Osteocyte (in vitro differentiated cells): ENCODE results near the gene LRBA. TPM values are rescaled to one million over a fixed set of nuclear protein-coding genes. Genes with fewer than 3 reads are reported as not detected.

Source experiments
- DNase-seq: peaks from one replicate; pipeline ENCODE4 v3.0.0; 2021; ENCODE audit warnings: mixed read lengths; ENCODE audit not compliant: unreplicated experiment; ENCODE audit errors: extremely low spot score
- H3K27ac Mint-ChIP-seq: one replicate; pipeline ENCODE4 v1.8.0; 2021; ENCODE audit warnings: mild to moderate bottlenecking, mixed read lengths; ENCODE audit not compliant: unreplicated experiment
- H3K27me3 Mint-ChIP-seq: one replicate; pipeline ENCODE4 v1.8.0; 2021; ENCODE audit warnings: mixed read lengths; ENCODE audit not compliant: unreplicated experiment
- H3K36me3 Mint-ChIP-seq: one replicate; pipeline ENCODE4 v1.8.0; 2021; ENCODE audit warnings: mixed read lengths; ENCODE audit not compliant: unreplicated experiment
- H3K4me1 Mint-ChIP-seq: one replicate; pipeline ENCODE4 v1.8.0; 2021; ENCODE audit warnings: mixed read lengths; ENCODE audit not compliant: unreplicated experiment
- H3K4me3 Mint-ChIP-seq: one replicate; pipeline ENCODE4 v1.8.0; 2021; ENCODE audit warnings: mild to moderate bottlenecking, moderate library complexity, mixed read lengths; ENCODE audit not compliant: unreplicated experiment
- H3K9me3 Mint-ChIP-seq: one replicate; pipeline ENCODE4 v1.8.0; 2021; ENCODE audit warnings: mixed read lengths; ENCODE audit not compliant: unreplicated experiment
- total RNA-seq: library from RNA; stranded (reverse); gene quantifications from 2 replicates; pipeline ENCODE4 v1.2.1, GENCODE V29; 2021
- TF ChIP-seq, protein P1 (sequence below): fragments of 200-600 bp; sonication (generic); IDR thresholded peaks from 2 replicates; pipeline ENCODE4 v1.5.0; 2021; ENCODE audit warnings: antibody characterized with exemption, mild to moderate bottlenecking, moderate library complexity

LRBA gene
- total RNA-seq, 1 donor from 2014 or later: 40.8 TPM

DNA sequence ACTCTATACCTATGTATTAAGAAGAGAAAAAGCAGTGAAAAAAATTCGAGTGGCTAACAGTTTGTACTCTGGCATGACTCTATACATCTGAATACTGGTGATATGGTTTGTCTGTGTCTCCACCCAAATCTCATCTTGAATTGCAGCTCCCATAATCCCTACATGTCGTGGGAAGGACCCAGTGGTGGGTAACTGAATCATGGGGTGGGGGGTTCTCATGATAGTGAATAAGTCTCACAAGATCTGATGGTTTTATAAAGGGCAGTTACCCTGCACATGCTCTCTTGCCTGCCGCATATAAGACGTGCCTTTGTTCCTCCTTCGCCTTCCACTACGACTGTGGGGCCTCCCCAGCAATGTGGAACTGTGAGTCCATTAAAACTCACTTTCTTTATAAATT, 70.4 kb downstream of the LRBA start:
- Mint-ChIP-seq H3K27me3 (no peaks in the 10 kb centered on the region), H3K36me3 (no peaks in the 10 kb centered on the region), H3K27ac (no peak overlapping the region), H3K4me3 (no peak overlapping the region), H3K9me3 (no peaks in the 10 kb centered on the region), H3K4me1 (peaks cover 4% of the 10 kb centered on the region)
- TF ChIP-seq, protein P1, sequence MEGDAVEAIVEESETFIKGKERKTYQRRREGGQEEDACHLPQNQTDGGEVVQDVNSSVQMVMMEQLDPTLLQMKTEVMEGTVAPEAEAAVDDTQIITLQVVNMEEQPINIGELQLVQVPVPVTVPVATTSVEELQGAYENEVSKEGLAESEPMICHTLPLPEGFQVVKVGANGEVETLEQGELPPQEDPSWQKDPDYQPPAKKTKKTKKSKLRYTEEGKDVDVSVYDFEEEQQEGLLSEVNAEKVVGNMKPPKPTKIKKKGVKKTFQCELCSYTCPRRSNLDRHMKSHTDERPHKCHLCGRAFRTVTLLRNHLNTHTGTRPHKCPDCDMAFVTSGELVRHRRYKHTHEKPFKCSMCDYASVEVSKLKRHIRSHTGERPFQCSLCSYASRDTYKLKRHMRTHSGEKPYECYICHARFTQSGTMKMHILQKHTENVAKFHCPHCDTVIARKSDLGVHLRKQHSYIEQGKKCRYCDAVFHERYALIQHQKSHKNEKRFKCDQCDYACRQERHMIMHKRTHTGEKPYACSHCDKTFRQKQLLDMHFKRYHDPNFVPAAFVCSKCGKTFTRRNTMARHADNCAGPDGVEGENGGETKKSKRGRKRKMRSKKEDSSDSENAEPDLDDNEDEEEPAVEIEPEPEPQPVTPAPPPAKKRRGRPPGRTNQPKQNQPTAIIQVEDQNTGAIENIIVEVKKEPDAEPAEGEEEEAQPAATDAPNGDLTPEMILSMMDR: no peak
- DNase-seq: no peak

DNA sequence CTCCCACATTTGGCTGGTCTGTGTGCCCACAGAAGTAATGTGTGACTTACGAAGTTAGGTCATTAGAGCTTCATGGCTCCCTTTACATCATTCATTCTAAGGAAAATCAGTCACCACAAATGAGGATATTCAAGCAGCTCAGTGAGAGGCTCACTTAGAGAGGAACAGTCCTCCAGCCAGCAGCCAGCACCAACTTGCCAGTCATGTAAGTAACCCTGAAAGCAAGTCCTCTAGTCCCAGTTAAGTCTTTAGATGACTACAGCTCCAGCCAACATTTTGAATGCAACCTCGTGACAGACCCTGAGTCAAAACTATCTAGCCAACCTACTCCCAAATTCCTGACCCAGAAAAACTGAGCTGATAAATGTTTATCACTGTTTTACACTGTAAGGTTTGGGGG, 71.3 kb downstream of the LRBA start:
- no peaks in the 10 kb centered on the region for H3K9me3 Mint-ChIP-seq
- TF ChIP-seq, protein P1: no peak
- no peaks in the 10 kb centered on the region for H3K36me3 Mint-ChIP-seq
- H3K27ac Mint-ChIP-seq: no peak overlapping the region
- no peaks in the 10 kb centered on the region for H3K27me3 Mint-ChIP-seq
- H3K4me1 Mint-ChIP-seq: peaks cover 4% of the 10 kb centered on the region
- no peak overlapping the region for H3K4me3 Mint-ChIP-seq
- DNase-seq: no peak

GRCh38 chr4:150943126-150943525, 72.0 kb downstream of the LRBA start:
- Mint-ChIP-seq H3K4me1 (peaks cover 7% of the 10 kb centered on the region), H3K27me3 (no peaks in the 10 kb centered on the region), H3K36me3 (no peaks in the 10 kb centered on the region), H3K9me3 (no peaks in the 10 kb centered on the region), H3K4me3 (no peak overlapping the region), H3K27ac (no peak overlapping the region)
- TF ChIP-seq, protein P1: no peak
- DNase-seq: no peak

GRCh38 chr4:150942539-150942938, 72.5 kb downstream of the LRBA start:
- TF ChIP-seq, protein P1: no peak

GRCh38 chr4:150940123-150940522, 75.0 kb downstream of the LRBA start:
- no peaks in the 10 kb centered on the region for H3K9me3 Mint-ChIP-seq
- H3K27ac Mint-ChIP-seq: no peak overlapping the region
- no peaks in the 10 kb centered on the region for H3K27me3 Mint-ChIP-seq

More at GRCh38 chr4:150942539-150942938, 72.5 kb downstream of the LRBA start:
- Mint-ChIP-seq H3K4me3 (no peak overlapping the region), H3K36me3 (no peaks in the 10 kb centered on the region), H3K4me1 (peaks cover 7% of the 10 kb centered on the region), H3K27ac (no peak overlapping the region), H3K9me3 (no peaks in the 10 kb centered on the region), H3K27me3 (no peaks in the 10 kb centered on the region)
- DNase-seq: no peak

More at GRCh38 chr4:150940123-150940522, 75.0 kb downstream of the LRBA start:
- no peak for DNase-seq
- TF ChIP-seq, protein P1: no peak
- no peaks in the 10 kb centered on the region for H3K36me3 Mint-ChIP-seq
- peaks cover 7% of the 10 kb centered on the region for H3K4me1 Mint-ChIP-seq
- no peak overlapping the region for H3K4me3 Mint-ChIP-seq
